Measurements from ENCODE around the gene AKR1C3. TPM values are rescaled to one million over a fixed set of nuclear protein-coding genes. Genes with fewer than 3 reads are reported as not detected.

AKR1C3 gene
- total RNA-seq, 2 experiments from 2014 or later: not detected

GRCh38 chr10:5071411-5072198, 22.6 kb upstream of the AKR1C3 start:
- no peak overlapping the region for H2AFZ ChIP-seq (ENCODE audit: low read length)
- no peaks in the 10 kb centered on the region for H3K9me2 ChIP-seq (ENCODE audit: insufficient read depth, low read length)
- H3K9me3 ChIP-seq (ENCODE audit: low read length): no peaks in the 10 kb centered on the region
- intact Hi-C loops (cut with micrococcal nuclease; ENCODE audit: unreplicated experiment): no loop called here
- H3K79me2 ChIP-seq (ENCODE audit: insufficient read depth, low read depth, low read length): no peaks in the 10 kb centered on the region
- no peak for TF ChIP-seq EZH2phosphoT487 (IDR thresholded peaks at IDR 0.05; ENCODE audit: borderline replicate concordance, low read depth, low read length)
- H3K4me2 ChIP-seq (ENCODE audit: low read length): no peak overlapping the region
- no peak overlapping the region for H3K27ac ChIP-seq (ENCODE audit: low read depth, low read length, poor library complexity, severe bottlenecking)
- no peak for DNase-seq (ENCODE audit: low spot score)
- no TSS peak for BruUV-seq (replicated peaks)
- H4K20me1 ChIP-seq (ENCODE audit: insufficient read depth, low read length): no peaks in the 10 kb centered on the region
- no peaks in the 10 kb centered on the region for H3K4me1 ChIP-seq (ENCODE audit: insufficient read depth, low read length, poor library complexity, severe bottlenecking)
- H3K36me3 ChIP-seq (ENCODE audit: insufficient read depth, low read length): no peaks in the 10 kb centered on the region
- CTCF ChIA-PET (ENCODE audit: unreplicated experiment): no interaction called here
- no peak overlapping the region for H3K4me3 ChIP-seq (ENCODE audit: low read depth, low read length, poor library complexity, severe bottlenecking)
- POLR2A ChIA-PET: no interaction called here

DNA sequence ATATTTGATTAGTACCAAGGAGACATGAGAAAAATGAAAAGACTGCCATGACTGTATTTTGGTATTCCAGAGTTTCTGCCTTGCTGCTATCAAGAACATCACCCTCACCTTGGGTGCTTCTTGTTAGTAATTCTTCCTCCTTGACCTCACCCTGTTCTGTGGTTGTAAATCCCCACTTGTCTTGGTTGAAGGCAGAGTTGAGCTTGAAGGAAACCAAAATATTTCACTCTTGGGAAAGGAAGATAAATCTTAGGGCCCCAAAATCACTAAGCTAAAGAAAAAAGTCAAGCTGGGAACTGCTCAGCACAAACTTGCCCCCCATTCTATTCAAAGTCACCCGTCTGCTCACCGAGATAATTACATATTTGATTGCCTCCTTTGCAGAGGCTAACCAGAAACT, 20.6 kb upstream of the AKR1C3 start:
- CTCF ChIA-PET (ENCODE audit: unreplicated experiment): no interaction called here
- no peaks in the 10 kb centered on the region for H3K36me3 ChIP-seq (ENCODE audit: insufficient read depth, low read length)
- H3K9me2 ChIP-seq (ENCODE audit: insufficient read depth, low read length): no peaks in the 10 kb centered on the region
- no peak overlapping the region for H3K4me3 ChIP-seq (ENCODE audit: low read depth, low read length, poor library complexity, severe bottlenecking)
- H3K4me2 ChIP-seq (ENCODE audit: low read length): no peak overlapping the region
- H2AFZ ChIP-seq (ENCODE audit: low read length): no peak overlapping the region
- intact Hi-C loops (cut with micrococcal nuclease; ENCODE audit: unreplicated experiment): no loop called here
- POLR2A ChIA-PET: no interaction called here
- no peak overlapping the region for H3K27ac ChIP-seq (ENCODE audit: low read depth, low read length, poor library complexity, severe bottlenecking)
- H4K20me1 ChIP-seq (ENCODE audit: insufficient read depth, low read length): no peaks in the 10 kb centered on the region
- DNase-seq (ENCODE audit: low spot score): no peak
- no peaks in the 10 kb centered on the region for H3K4me1 ChIP-seq (ENCODE audit: insufficient read depth, low read length, poor library complexity, severe bottlenecking)
- no peaks in the 10 kb centered on the region for H3K9me3 ChIP-seq (ENCODE audit: low read length)
- no peaks in the 10 kb centered on the region for H3K79me2 ChIP-seq (ENCODE audit: insufficient read depth, low read depth, low read length)
- no TSS peak for BruUV-seq (replicated peaks)
- TF ChIP-seq EZH2phosphoT487 (IDR thresholded peaks at IDR 0.05; ENCODE audit: borderline replicate concordance, low read depth, low read length) (no peak), CTCF (conservative IDR thresholded peaks at IDR 0.05; ENCODE audit: low read length) (no peak)

DNA sequence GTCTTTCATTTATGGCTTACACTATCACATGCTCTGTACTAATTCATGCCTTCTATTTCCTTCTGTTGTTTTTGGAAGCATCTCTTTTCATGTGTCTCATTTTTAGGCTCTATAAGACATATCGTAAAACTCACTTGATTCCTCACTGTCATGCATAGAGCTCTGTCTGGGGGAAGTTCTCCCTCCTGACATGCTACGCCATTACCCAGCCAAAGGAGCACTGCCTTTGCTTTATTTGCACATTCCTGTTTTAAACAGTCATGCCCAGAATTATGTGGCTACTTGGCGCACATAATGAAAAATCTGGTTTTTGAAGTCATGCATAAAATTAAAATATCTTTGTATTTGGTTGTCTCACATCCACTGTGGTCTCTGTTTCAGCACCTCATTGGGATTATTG, 17.6 kb upstream of the AKR1C3 start:
- Histone ChIP-seq H3K27ac (ENCODE audit: low read depth, low read length, poor library complexity, severe bottlenecking) (no peak overlapping the region), H3K9me2 (ENCODE audit: insufficient read depth, low read length) (no peaks in the 10 kb centered on the region), H3K9me3 (ENCODE audit: low read length) (no peaks in the 10 kb centered on the region), H3K79me2 (ENCODE audit: insufficient read depth, low read depth, low read length) (no peaks in the 10 kb centered on the region), H2AFZ (ENCODE audit: low read length) (no peak overlapping the region), H3K36me3 (ENCODE audit: insufficient read depth, low read length) (no peaks in the 10 kb centered on the region), H4K20me1 (ENCODE audit: insufficient read depth, low read length) (no peaks in the 10 kb centered on the region), H3K4me2 (ENCODE audit: low read length) (no peak overlapping the region), H3K4me3 (ENCODE audit: low read depth, low read length, poor library complexity, severe bottlenecking) (no peak overlapping the region), H3K4me1 (ENCODE audit: insufficient read depth, low read length, poor library complexity, severe bottlenecking) (no peaks in the 10 kb centered on the region)
- CTCF ChIA-PET (ENCODE audit: unreplicated experiment): no interaction called here
- intact Hi-C loops (cut with micrococcal nuclease; ENCODE audit: unreplicated experiment): no loop called here
- TF ChIP-seq CTCF (conservative IDR thresholded peaks at IDR 0.05; ENCODE audit: low read length): no peak
- no peak for TF ChIP-seq EZH2phosphoT487 (IDR thresholded peaks at IDR 0.05; ENCODE audit: borderline replicate concordance, low read depth, low read length)
- DNase-seq (ENCODE audit: low spot score): no peak
- no TSS peak for BruUV-seq (replicated peaks)
- POLR2A ChIA-PET: no interaction called here
